Esophagus muscularis mucosa (tissue), 4 donors: ENCODE measurements around the gene ALDH5A1. TPM values are rescaled to one million over a fixed set of nuclear protein-coding genes. Genes with fewer than 3 reads are reported as not detected.

ENCODE experiments used
- DNase-seq: peaks from one replicate; pipeline ENCODE4 v3.0.0-alpha.2; 2017; ENCODE audit errors: extremely low spot score
- H3K27ac ChIP-seq, 4 donors: fragments of 200-600 bp; sonication (generic); replicated peaks in 1 of 4; 1 replicate in 3 of 4; 2 replicates in 1 of 4; pipeline ENCODE4 v1.5.1; 2016 to 2019; ENCODE audit warnings: mild to moderate bottlenecking in 1 of 4
- H3K27me3 ChIP-seq, 4 donors: fragments of 200-600 bp; sonication (generic); one replicate each; pipeline versions ENCODE4 v1.5.1 to v1.6.0; 2016 to 2019
- H3K36me3 ChIP-seq, 4 donors: fragments of 200-600 bp; sonication (generic); one replicate each; pipeline ENCODE4 v1.5.1; 2016 to 2019
- H3K4me1 ChIP-seq, 4 donors: fragments of 200-600 bp; sonication (generic); one replicate each; pipeline ENCODE4 v1.5.1; 2016 to 2019
- H3K4me3 ChIP-seq, 4 donors: fragments of 200-600 bp; sonication (generic); 1 replicate in 2 of 4; 2 replicates in 2 of 4; pipeline ENCODE4 v1.5.1; 2016 to 2019; ENCODE audit warnings: mild to moderate bottlenecking in 4 of 4, moderate library complexity in 1 of 4
- H3K9me3 ChIP-seq, 4 donors: fragments of 200-600 bp; sonication (generic); 1 replicate in 3 of 4; 2 replicates in 1 of 4; pipeline ENCODE4 v1.5.1; 2016 to 2019
- EP300 ChIP-seq: sonication (generic); formaldehyde crosslinking; IDR thresholded peaks from one replicate; pipeline ENCODE4 v1.6.1; 2017; ENCODE audit warnings: antibody characterized with exemption
- POLR2A ChIP-seq: fragments of 450-650 bp; IDR thresholded peaks from one replicate; pipeline ENCODE4 v1.6.1; 2017; ENCODE audit warnings: antibody characterized with exemption, moderate library complexity, mild to moderate bottlenecking, low read depth
- POLR2AphosphoS5 ChIP-seq, 2 donors: sonication (generic); formaldehyde crosslinking; IDR thresholded peaks; one replicate each; pipeline ENCODE4 v1.6.1; 2017; ENCODE audit warnings: antibody characterized with exemption in 2 of 2
- WGBS: methylation state at CpG from one replicate; pipeline ENCODE4 v1.1.5; 2018; 5-methylcytosine and 5-hydroxymethylcytosine counted together
- intact Hi-C: fragments of 100-400 bp; cut with DNase I; formaldehyde crosslinking; loops from one replicate; pipeline ENCODE4 v1.15.1; 2023
- total RNA-seq, 4 donors: library from RNA; depleted of rRNA; stranded (reverse); fragments of >200 nt; gene quantifications; one replicate each; pipeline versions ENCODE4 v1.1.0 to v1.2.1, GENCODE V29; 2016
- TF ChIP-seq, protein P1 (sequence below), 3 experiments: fragments of 200-600 bp in 2 of 3; fragments of 450-650 bp in 1 of 3; sonication (generic) in 2 of 3; IDR thresholded peaks; one replicate each; pipeline ENCODE4 v1.5.1; 2017 to 2019; ENCODE audit warnings: antibody characterized with exemption in 3 of 3, mild to moderate bottlenecking in 2 of 3, moderate library complexity in 1 of 3

ALDH5A1 gene
- total RNA-seq, 4 donors from 2014 or later: 2.5 to 3.5 (median 3.3) TPM

DNA sequence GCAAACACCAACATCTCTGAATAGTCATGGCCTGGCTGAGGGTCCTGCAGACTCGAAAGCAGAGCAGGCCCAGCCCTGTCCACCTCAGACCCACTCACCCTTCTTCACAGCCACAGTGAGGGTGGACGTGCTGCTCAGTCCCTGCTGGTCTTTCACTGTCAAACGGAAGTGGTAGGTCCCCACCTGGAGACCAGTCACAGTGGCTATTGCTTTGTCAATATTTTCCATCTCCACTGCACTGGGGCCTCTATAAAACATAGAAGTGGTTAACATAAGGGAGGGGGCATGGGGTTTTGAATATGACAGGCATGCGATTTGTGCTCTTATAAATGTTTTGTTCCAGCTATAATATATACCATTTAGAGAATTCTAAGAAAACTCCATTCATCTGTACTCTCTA lies 73.9 kb downstream of the ALDH5A1 start:
- intact Hi-C loops: no loop called here
- 61% methylated on average over 4 of the region's 4 CpGs for WGBS
- H3K4me3 ChIP-seq: no peak overlapping the region
- DNase-seq: no peak
- no peaks in the 10 kb centered on the region for H3K4me1 ChIP-seq
- H3K27ac ChIP-seq: no peak overlapping the region
- no peaks in the 10 kb centered on the region for H3K27me3 ChIP-seq
- H3K9me3 ChIP-seq: no peaks in the 10 kb centered on the region
- TF ChIP-seq, protein P1, sequence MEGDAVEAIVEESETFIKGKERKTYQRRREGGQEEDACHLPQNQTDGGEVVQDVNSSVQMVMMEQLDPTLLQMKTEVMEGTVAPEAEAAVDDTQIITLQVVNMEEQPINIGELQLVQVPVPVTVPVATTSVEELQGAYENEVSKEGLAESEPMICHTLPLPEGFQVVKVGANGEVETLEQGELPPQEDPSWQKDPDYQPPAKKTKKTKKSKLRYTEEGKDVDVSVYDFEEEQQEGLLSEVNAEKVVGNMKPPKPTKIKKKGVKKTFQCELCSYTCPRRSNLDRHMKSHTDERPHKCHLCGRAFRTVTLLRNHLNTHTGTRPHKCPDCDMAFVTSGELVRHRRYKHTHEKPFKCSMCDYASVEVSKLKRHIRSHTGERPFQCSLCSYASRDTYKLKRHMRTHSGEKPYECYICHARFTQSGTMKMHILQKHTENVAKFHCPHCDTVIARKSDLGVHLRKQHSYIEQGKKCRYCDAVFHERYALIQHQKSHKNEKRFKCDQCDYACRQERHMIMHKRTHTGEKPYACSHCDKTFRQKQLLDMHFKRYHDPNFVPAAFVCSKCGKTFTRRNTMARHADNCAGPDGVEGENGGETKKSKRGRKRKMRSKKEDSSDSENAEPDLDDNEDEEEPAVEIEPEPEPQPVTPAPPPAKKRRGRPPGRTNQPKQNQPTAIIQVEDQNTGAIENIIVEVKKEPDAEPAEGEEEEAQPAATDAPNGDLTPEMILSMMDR (IDR thresholded peaks at IDR 0.05): no peak
- TF ChIP-seq POLR2A: no peak
- TF ChIP-seq EP300: no peak
- TF ChIP-seq POLR2AphosphoS5 (IDR thresholded peaks at IDR 0.05): no peak
- no peaks in the 10 kb centered on the region for H3K36me3 ChIP-seq

DNA sequence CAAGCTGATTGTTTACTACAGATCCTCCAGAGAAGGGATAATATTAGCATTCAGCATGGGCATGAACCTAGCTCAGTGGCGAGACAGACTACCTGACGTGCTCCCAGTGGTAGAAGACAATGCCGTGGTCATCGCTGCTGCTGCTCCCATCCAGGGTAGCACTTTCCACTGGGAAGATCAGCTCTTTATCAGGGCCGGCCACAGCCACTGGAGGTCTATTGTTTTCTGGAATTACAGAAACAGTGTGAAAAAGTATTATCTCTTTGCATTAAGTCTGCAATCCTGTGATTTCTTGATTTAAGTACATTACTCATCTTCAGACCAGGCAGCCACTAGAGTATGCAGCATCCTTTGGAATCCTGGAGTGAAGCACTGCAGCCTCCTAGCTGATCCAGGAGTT lies 75.0 kb downstream of the ALDH5A1 start:
- no peaks in the 10 kb centered on the region for H3K4me1 ChIP-seq
- 80% methylated on average over 4 of the region's 5 CpGs for WGBS
- TF ChIP-seq EP300 (no peak), POLR2AphosphoS5 (IDR thresholded peaks at IDR 0.05) (no peak), POLR2A (no peak)
- TF ChIP-seq, protein P1 (IDR thresholded peaks at IDR 0.05): no peak
- H3K9me3 ChIP-seq: no peaks in the 10 kb centered on the region
- intact Hi-C loops: no loop called here
- H3K36me3 ChIP-seq: no peaks in the 10 kb centered on the region
- no peak for DNase-seq
- H3K4me3 ChIP-seq: no peak overlapping the region
- H3K27me3 ChIP-seq: no peaks in the 10 kb centered on the region
- H3K27ac ChIP-seq: no peak overlapping the region

DNA sequence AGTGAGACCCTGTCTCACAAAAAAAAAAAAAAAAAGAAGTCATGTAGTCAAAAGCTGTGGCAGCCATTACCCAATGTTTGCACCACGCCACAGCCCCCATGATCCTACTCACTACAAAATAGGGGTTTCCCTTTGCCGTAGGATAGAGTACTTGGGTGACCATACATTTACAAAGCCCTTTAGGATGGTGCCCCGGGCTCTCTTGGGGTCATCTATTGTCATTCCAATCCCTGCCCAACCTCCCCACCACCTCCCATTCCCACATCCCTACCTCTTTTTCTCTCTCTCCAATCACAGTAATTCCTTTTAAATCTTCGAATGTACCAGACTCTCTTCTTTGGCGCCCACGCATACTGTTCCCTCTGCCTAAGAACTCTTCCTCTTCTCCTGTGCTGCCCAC lies 76.6 kb downstream of the ALDH5A1 start:
- DNase-seq: no peak
- Histone ChIP-seq H3K36me3 (no peaks in the 10 kb centered on the region), H3K27ac (no peak overlapping the region), H3K4me1 (no peaks in the 10 kb centered on the region), H3K9me3 (no peaks in the 10 kb centered on the region), H3K4me3 (no peak overlapping the region), H3K27me3 (no peaks in the 10 kb centered on the region)
- intact Hi-C loops: no loop called here
- TF ChIP-seq, protein P1 (IDR thresholded peaks at IDR 0.05): no peak
- TF ChIP-seq EP300 (no peak), POLR2AphosphoS5 (IDR thresholded peaks at IDR 0.05) (no peak), POLR2A (no peak)
- WGBS: 83% methylated on average over 6 of the region's 6 CpGs

DNA sequence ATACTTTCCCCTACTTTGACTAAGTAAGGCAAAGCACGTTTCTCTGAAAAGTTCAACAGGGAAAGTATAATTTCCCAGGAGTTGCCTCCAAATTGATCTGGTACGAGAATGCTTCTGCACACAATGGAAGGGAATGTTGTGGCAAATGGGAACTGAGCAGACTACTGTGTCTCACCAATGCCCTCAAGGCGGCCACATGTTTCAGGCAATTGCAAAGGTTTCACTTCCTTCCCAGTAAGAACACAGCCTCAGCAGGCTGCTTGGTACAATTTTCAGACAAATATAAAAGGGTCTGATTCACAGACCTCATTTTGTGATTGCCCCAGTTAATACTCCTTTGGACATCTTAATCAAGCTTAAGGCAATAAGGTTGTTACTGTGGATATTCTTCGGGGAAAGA lies 80.0 kb downstream of the ALDH5A1 start:
- no peaks in the 10 kb centered on the region for H3K4me1 ChIP-seq
- H3K36me3 ChIP-seq: no peaks in the 10 kb centered on the region
- WGBS: 74% methylated on average over 4 of the region's 4 CpGs
- H3K9me3 ChIP-seq: no peaks in the 10 kb centered on the region
- TF ChIP-seq POLR2A (no peak), EP300 (no peak), POLR2AphosphoS5 (IDR thresholded peaks at IDR 0.05) (no peak)
- TF ChIP-seq, protein P1 (IDR thresholded peaks at IDR 0.05): no peak
- H3K4me3 ChIP-seq: no peak overlapping the region
- intact Hi-C loops: no loop called here
- no peaks in the 10 kb centered on the region for H3K27me3 ChIP-seq
- no peak for DNase-seq
- H3K27ac ChIP-seq: no peak overlapping the region

DNA sequence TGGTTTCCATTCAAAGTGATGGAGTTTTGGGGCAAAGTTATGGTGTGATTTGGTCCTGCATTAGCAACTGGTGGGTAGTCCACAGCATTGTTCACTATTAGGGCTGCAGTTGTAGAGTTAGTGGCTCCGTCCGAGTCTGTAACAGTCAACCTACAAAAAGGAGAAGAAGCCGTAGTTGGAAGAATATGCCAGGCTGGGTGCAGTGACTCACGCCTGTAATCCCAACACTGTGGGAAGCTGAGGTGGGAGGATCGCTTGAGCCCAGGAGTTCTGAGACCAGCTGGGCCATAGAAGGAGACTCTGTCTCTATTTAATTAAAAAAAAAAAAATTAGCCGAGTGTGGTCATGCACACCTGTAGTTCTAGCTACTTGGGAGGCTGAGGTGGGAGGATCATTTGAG lies 81.7 kb downstream of the ALDH5A1 start:
- Histone ChIP-seq H3K4me3 (no peak overlapping the region), H3K27me3 (no peaks in the 10 kb centered on the region), H3K9me3 (no peaks in the 10 kb centered on the region), H3K36me3 (no peaks in the 10 kb centered on the region), H3K4me1 (no peaks in the 10 kb centered on the region), H3K27ac (no peak overlapping the region)
- TF ChIP-seq POLR2A: no peak
- TF ChIP-seq, protein P1 (IDR thresholded peaks at IDR 0.05): no peak
- TF ChIP-seq POLR2AphosphoS5 (IDR thresholded peaks at IDR 0.05): no peak
- TF ChIP-seq EP300: no peak
- intact Hi-C loops: no loop called here
- 92% methylated on average over 6 of the region's 6 CpGs for WGBS
- DNase-seq: no peak
